ENCODE results near the gene GSN. TPM values are rescaled to one million over a fixed set of nuclear protein-coding genes. Genes with fewer than 3 reads are reported as not detected.

The GSN gene
- total and polyA plus RNA-seq, 10 of the 15 experiments (the other 5 are each of a cell fraction or from before 2014, with no cell fraction given), result 0.66 to 9.2 (median 6.2) TPM

DNA sequence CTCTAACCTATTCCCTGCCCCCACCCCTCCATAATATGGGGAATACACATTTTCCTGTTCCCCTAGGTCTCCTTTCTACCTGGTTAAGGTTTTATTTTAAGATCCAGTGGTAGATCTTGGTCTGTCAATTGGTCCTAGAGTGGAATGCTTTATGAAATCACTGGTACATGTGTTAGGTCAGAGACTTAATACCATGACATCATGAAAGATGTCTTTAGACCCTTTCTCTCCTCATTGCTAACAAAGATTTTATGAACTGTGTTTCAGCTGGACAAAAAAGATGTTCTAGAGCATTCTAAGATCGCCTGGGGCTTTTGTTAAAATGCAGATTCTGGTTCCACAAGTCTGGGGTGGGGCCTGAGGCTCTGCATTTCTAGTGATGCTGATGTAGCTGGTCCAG is 9.1 kb downstream of the GSN start (continued):
- no peak for TF ChIP-seq CUX1 (IDR thresholded peaks at IDR 0.05; ENCODE audit: insufficient replicate concordance, low read depth, low read length)
- no peak for TF ChIP-seq HDAC2 (IDR thresholded peaks at IDR 0.05)

- 40% methylated on average over 4 of the region's 4 CpGs for WGBS (ENCODE audit: insufficient coverage, insufficient replicate concordance, low lambda C conversion rate, missing lambda C conversion rate)
- RAD21 ChIA-PET (ENCODE audit: unreplicated experiment), result interaction anchor here (0.5 to 2.3 kb wide), 5 partner anchors 14 to 99 kb away, joined by 3 to 10 read pairs (median 3); no protein-coding TSS in a partner anchor
- TF ChIP-seq, protein P1, sequence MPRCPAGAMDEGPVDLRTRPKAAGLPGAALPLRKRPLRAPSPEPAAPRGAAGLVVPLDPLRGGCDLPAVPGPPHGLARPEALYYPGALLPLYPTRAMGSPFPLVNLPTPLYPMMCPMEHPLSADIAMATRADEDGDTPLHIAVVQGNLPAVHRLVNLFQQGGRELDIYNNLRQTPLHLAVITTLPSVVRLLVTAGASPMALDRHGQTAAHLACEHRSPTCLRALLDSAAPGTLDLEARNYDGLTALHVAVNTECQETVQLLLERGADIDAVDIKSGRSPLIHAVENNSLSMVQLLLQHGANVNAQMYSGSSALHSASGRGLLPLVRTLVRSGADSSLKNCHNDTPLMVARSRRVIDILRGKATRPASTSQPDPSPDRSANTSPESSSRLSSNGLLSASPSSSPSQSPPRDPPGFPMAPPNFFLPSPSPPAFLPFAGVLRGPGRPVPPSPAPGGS (IDR thresholded peaks at IDR 0.05; ENCODE audit: borderline replicate concordance, insufficient read depth, low read depth, low read length, poor library complexity, severe bottlenecking), result no peak
- no peak for TF ChIP-seq SREBF2 (IDR thresholded peaks at IDR 0.05; ENCODE audit: low read length)
- TF ChIP-seq, protein P2, sequence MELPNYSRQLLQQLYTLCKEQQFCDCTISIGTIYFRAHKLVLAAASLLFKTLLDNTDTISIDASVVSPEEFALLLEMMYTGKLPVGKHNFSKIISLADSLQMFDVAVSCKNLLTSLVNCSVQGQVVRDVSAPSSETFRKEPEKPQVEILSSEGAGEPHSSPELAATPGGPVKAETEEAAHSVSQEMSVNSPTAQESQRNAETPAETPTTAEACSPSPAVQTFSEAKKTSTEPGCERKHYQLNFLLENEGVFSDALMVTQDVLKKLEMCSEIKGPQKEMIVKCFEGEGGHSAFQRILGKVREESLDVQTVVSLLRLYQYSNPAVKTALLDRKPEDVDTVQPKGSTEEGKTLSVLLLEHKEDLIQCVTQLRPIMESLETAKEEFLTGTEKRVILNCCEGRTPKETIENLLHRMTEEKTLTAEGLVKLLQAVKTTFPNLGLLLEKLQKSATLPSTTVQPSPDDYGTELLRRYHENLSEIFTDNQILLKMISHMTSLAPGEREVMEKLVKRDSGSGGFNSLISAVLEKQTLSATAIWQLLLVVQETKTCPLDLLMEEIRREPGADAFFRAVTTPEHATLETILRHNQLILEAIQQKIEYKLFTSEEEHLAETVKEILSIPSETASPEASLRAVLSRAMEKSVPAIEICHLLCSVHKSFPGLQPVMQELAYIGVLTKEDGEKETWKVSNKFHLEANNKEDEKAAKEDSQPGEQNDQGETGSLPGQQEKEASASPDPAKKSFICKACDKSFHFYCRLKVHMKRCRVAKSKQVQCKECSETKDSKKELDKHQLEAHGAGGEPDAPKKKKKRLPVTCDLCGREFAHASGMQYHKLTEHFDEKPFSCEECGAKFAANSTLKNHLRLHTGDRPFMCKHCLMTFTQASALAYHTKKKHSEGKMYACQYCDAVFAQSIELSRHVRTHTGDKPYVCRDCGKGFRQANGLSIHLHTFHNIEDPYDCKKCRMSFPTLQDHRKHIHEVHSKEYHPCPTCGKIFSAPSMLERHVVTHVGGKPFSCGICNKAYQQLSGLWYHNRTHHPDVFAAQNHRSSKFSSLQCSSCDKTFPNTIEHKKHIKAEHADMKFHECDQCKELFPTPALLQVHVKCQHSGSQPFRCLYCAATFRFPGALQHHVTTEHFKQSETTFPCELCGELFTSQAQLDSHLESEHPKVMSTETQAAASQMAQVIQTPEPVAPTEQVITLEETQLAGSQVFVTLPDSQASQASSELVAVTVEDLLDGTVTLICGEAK (IDR thresholded peaks at IDR 0.05; ENCODE audit: borderline replicate concordance), result no peak
- TF ChIP-seq RBBP5 (conservative IDR thresholded peaks at IDR 0.05), result no peak
- TF ChIP-seq ZNF384 (IDR thresholded peaks at IDR 0.05; ENCODE audit: borderline replicate concordance, low read depth, low read length), result no peak
- TF ChIP-seq, protein P3, sequence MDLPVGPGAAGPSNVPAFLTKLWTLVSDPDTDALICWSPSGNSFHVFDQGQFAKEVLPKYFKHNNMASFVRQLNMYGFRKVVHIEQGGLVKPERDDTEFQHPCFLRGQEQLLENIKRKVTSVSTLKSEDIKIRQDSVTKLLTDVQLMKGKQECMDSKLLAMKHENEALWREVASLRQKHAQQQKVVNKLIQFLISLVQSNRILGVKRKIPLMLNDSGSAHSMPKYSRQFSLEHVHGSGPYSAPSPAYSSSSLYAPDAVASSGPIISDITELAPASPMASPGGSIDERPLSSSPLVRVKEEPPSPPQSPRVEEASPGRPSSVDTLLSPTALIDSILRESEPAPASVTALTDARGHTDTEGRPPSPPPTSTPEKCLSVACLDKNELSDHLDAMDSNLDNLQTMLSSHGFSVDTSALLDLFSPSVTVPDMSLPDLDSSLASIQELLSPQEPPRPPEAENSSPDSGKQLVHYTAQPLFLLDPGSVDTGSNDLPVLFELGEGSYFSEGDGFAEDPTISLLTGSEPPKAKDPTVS (IDR thresholded peaks at IDR 0.05; ENCODE audit: low read depth, low read length), result no peak
Observed at GRCh38 chr9:121277518-121278295, 9.7 kb downstream of the GSN start.

More at GRCh38 chr9:121277518-121278295, 9.7 kb downstream of the GSN start:
- H3K9me3 ChIP-seq (replicated peaks; ENCODE audit: control insufficient read depth, insufficient read depth, low read length), result no peaks in the 10 kb centered on the region
- H3K27me3 ChIP-seq (replicated peaks in 1 of 2; ENCODE audit: control insufficient read depth in 2 of 2, insufficient read depth in 2 of 2, low read length in 1 of 2), result no peaks in the 10 kb centered on the region
- ChIA-PET SMC1A (ENCODE audit: uncharacterized antibody, unreplicated experiment) (interaction anchor here (0.7 to 2.6 kb wide), 6 partner anchors 12 to 122 kb away, joined by 3 to 16 read pairs (median 6); no protein-coding TSS in a partner anchor), CTCF (interaction anchor here (0.7 to 2.7 kb wide), 29 partner anchors 9 to 522 kb away, joined by 3 to 41 read pairs (median 5); partner anchors contain the start of gene GSN), POLR2A (no interaction called here)
- H2AFZ ChIP-seq (ENCODE audit: control insufficient read depth, low read depth, low read length), result no peak overlapping the region
- no TSS peak for BruUV-seq (replicated peaks)
- FAIRE-seq (no peak), DNase-seq (ENCODE audit: low read depth, low spot score) (no peak), ATAC-seq (no peak)
- no peaks in the 10 kb centered on the region for H3K36me3 ChIP-seq (ENCODE audit: control insufficient read depth in 2 of 2, insufficient read depth in 2 of 2, low read length in 1 of 2)
- no peaks in the 10 kb centered on the region for H3K79me2 ChIP-seq (ENCODE audit: control insufficient read depth, insufficient read depth, low read length)
- intact Hi-C loops (cut with micrococcal nuclease; ENCODE audit: unreplicated experiment), result no loop called here
- H3K9ac ChIP-seq (ENCODE audit: control insufficient read depth, insufficient read depth, low read length), result no peak overlapping the region
- H3K4me2 ChIP-seq (ENCODE audit: control insufficient read depth, insufficient read depth), result no peak overlapping the region
- in situ Hi-C loops (cut with MboI), result no loop called here
- no peaks in the 10 kb centered on the region for H4K20me1 ChIP-seq (ENCODE audit: control insufficient read depth, insufficient read depth)
- H3K4me1 ChIP-seq (ENCODE audit: control insufficient read depth, insufficient read depth, low read length), result 0 out of 2 replicates have a peak, but pooled peaks cover 5% of the 10 kb centered on the region
- H3K27ac ChIP-seq (ENCODE audit: control insufficient read depth, insufficient read depth), result no peak overlapping the region
- H3K4me3 ChIP-seq, result no peak overlapping the region
